Activated CD4-positive, alpha-beta T cell treated with anti-CD3 and anti-CD28 coated beads, Interleukin-2, amount 50 U/mL, for 48 hours (primary cell): ENCODE data around the gene NOLC1.

Experiments
- DNase-seq, 2 experiments: peaks; one replicate each; pipeline ENCODE4 v3.0.0-alpha.2; 2020

NOLC1 gene

DNA sequence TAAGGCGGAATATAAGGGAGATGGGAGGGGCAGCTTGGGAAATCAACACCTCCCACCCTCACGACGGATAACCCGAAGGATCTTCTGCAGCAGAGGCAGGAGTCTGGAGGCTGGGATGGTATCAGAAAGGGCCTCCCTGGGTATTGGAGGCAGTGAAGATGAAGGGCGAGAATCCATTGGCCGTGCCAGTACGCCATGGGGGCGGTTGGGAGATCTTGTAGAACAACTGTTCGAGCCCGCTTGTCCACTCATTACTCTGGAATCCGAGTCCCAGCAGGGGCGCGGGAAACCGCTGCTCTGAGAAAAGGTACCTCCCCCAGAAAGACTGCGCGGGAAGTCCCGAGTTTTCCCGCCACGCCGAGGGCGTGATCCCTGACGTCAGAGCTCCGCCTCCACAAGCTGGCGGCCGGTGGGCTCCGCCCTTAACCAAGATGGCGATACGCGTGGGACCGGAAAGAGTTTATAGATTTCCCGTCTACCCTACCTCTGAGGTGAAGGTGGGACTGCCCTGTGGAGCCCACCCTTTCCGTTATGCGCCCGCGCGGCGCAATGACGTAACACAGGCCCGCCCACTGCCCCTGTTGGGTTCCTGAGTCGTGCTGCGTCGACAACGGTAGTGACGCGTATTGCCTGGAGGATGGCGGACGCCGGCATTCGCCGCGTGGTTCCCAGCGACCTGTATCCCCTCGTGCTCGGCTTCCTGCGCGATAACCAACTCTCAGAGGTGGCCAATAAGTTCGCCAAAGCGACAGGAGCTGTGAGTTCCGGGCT is at the start of gene NOLC1:
TSS of gene NOLC1 (plus strand) at position 616 of the 771 bp plus-strand sequence. CDS start at position 638, 22 bp downstream.
- peak; percentile 100 for DNase-seq

DNA sequence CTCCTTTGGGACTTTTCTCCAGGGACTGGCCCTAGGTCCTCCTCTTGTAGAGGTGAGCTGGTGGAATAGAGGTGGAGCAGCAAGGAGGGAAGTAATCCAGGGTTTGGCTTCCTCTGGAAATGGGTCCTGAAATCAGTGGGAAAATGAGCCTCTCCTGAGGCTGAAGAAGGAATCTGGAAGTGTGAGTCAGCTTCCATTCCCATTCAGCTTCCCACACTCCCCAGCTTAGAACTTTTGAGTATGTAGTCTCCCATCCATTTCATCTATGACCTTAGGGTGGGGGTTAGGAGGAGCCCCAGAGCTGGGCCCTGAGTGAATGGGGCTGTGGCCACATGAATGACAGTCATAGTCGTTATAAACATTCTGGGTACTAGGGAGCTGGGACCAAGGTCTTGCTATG is 49.8 kb upstream of the NOLC1 start:
- DNase-seq, result no peak

DNA sequence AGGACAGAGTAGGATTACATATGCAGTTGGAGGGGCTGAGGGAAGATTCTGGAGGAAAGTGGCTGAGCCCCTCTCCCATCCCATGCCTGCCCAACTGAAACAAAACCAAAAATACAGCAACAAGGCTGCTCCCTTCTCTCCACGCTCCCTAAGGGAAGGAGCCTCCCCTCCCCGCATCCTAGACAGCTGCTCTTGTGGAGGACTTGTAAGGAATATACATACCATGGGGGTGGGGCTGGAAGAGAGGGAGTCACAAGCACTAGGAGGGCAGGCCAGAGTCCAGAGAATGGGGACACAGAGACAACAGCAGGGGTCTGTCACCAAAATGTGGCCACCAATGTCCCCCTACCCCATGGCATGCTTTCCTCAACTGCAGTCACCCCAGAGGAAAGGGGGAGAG is 45.2 kb upstream of the NOLC1 start:
- no peak for DNase-seq

- DNase-seq, result no peak
Measured at GRCh38 chr10:102109166-102110116, 42.7 kb upstream of the NOLC1 start.

- no peak for DNase-seq
Measured at GRCh38 chr10:102111276-102111675, 40.9 kb upstream of the NOLC1 start.

DNA sequence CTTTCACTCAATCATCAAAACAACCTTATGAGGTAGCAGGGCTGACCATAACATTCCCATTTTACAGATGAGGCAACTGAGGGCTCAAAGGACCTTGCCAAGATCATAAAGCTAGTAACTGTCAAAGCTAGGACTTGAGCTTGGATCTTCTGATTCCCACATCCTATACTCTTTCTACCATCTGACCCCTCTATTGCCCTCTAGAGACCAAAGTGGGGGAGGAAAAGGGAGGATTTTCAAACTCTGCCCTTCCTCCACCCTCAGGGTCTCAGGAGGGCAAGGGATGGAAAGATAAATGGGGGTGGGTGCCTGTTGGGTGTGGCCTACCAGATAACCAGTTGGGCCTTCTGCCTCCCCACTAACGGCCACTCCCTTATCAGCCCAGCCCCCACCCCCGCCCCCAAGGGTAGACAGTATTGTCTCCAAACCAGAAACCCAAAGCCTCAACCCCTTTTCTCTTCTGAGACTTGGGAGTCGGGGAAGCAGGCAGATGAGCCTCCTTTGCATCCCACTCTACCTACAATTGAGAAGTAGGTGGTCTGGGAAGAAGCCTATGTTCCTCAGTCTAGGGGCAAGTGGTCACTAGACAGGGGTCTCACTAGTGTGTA is 39.9 kb upstream of the NOLC1 start:
- no peak for DNase-seq

DNA sequence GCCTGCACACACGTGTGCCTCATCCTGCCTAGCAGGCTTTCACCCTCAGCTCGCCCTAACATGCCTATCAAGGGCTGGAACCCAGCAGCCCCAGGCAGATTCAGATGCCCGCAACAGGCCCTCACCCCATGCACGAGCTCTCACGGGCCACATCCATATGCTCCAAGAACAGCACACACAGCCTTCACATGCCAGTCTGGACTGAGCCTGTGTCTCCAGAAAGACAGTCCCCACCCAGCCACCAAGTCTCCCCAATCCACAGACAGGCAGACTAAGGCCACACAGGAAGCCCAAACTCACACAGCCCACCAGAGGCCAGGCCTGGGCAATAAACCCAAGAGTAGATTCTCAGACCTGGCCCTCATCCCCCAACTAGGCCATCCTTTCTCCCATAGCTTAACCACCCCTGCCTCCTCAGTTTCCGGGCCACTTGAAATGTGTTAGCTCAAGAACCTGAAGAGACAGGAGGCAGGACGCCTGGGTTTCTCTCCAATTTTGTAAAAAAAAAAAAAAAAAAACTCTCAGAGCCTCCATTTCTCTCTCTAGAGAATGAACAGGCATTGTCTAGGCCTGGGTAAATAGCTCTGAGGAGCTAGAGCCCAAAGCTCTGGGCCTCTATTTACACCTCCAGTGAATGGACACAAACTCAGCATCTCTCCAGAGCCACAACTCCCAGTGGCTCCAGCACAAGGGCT is 38.8 kb upstream of the NOLC1 start:
- DNase-seq, result peak; percentile 19 to 35

DNA sequence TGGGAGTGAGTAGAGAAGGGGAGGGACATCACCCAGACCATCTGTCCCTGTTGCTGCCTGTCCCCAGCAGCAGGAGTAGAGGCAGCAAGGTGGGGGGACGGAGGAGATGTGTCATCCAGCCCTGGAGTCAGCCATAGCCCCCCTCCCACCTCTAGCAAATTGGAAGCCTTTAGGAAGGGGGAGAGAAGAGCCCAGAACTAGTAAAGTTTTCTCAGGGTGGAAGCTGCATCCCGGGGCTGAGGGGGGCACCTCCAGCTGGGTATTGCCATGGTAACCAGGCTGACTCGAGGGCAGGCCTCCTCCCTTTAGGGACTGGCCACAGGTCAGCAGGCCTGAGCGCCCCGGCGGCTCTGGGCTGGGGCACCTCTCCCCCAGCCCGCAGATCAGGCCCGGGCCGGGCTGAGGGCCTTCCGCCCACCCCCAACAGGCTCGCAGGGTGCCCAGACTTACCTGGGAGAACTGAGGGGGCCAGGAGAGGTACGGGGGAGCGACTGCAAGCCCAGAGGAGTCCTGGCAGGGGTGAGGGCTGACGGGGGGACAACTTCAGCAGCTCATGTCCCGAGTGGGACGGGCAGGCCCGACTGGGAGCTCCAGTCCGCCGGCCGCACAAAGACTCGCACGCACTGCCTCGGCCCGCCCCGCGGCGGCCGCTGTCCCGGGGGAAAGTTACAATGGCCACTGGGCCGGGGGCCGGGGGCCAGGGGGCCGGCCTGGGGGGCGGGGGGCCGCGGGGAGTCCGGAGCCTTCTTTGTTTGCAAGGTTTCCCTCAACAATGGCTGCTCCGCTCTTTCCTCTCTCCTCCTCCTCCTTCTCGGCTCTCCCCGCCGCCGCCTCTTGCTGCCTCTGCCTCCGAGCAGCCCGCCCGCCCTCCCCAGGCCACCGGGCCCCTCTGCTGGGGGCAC is 38.0 kb upstream of the NOLC1 start:
- DNase-seq, result peak in 1 of 2 experiments; percentile 21

DNA sequence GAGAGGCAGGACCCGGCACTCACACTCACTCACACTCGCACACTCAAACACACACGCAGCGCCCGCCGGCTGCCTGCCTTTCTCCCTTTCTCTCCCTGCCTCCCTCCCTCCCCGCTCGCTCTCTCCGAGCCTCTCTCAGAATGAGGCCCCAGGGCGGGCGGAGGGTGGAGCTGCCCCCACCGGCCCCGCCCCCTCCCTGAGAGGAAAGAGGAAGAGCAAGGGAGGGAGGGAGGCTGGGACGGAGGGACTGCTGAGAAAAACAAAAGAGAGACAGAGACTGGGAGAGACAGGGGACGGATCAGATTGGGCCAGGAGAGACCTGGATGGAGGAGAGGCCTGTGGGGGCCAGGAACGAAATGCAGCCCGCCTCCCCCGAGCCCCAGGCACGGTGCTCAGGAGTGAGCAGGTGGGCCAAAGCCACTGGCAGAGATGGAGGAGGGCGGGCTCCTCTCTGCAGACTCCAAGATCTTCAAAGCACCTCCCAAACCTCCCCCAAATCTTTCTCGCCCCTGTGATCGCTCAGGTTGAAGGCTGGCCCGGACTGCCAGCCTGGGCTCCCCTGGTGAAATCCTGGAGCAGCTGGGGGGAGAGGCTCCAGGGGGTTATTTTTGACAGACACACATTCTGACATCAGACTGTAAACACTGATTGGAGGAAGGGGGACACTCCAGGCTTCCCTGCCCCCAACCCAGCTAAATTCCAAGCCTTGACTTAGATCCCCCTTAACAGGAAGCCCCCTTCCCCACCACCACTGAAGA is 37.1 kb upstream of the NOLC1 start:
- DNase-seq, result peak; percentile 91

DNA sequence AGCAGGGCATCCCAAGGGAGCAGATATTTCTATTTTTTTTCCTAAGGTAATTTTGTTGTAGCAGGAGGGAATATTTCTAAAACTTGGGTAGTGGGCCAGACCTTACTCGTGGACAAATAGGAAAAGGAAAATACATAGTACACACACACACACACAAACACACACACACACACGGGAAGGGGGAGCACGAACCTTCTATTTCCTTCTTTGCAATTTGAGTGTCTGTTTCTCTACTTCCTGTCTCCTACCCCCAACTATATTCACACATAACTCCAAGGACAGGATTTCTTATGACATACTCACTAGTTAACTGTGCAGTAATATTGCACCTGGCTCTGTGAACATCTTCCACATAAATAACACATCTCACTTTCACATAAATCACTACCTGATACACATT is 36.4 kb upstream of the NOLC1 start:
- no peak for DNase-seq

DNA sequence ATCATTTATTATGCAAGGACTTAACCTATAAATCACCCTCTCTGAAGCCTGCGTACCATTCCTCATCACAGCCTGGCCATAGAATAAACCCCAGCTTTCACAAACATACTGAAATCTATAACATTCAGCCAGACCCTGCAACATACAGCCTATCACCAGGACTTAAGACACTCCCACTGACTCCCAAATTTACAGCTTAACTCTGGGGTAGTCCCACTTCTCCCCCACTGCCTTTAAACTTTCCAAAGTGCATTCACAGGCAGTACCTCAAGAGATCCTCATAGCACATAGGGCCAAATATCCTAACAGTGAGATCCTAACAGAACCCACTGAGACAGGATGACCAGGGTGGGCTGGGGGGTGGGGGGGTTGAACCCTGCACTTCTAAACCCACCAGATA is 35.5 kb upstream of the NOLC1 start:
- DNase-seq, result no peak

GRCh38 chr10:102117391-102118159 is 34.6 kb upstream of the NOLC1 start:
- DNase-seq, result peak; percentile 73 to 78

DNA sequence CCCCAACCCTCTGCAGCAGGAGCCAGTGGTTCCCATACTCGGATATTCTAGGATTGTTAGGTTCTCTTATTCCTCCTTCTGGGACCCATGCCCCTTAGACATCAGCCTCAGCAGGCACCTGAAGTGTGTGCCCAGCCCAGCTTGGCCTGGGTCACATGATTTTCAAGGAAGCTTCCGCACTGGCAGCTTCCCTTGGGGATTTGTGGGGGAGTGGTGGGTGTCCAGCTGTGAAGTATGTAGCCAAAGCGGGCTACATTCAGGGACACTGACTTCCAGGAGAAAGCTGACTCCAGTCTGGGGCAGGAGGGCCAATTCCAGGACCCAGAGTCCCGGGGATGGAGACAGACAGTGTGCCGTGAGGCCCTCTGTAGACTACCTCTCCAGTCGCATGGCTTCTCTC is 33.3 kb upstream of the NOLC1 start:
- DNase-seq, result peak; percentile 26 to 42

DNA sequence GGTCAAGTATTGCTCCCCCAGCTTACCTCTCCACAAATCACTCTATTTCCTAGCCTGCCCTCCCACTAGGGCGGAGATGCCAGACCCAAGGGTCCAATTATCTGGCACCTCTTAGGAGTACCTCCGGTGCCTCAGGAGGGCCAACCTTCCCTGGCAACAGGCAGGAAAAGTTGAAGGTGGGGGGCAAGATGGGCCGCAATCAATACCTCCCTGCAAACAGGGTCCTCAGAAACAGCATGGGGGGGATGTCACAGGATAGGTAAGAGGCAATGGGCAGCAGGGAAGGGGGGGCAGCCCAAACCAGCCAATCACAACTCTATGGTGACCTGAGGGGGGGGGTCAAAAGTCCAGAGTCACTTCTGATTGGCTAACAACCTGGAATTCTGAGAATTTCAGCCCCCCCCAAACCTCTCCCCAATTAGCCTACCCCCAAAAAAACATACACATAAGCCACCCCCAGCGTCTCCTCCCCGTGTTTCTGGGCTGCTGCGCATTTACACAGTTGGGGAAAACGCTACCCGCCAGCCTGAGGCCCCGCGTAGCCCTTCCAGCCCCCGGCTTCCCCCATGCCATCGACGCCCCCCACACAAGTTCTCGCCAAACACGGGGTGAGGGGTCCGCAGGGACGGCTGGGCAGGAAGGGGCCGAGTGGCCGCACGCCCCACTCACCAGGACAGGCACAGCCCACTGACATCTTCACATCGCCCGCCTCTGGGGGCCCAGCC is 32.6 kb upstream of the NOLC1 start:
- peak; percentile 63 to 73 for DNase-seq

- DNase-seq, result peak; percentile 62 to 72
Measured at GRCh38 chr10:102120142-102120990, 31.8 kb upstream of the NOLC1 start, which contains the start of gene LDB1. Gene LDB1 (minus strand): TSS chr10:102120368. CDS start chr10:102120110, 258 bp downstream.

DNA sequence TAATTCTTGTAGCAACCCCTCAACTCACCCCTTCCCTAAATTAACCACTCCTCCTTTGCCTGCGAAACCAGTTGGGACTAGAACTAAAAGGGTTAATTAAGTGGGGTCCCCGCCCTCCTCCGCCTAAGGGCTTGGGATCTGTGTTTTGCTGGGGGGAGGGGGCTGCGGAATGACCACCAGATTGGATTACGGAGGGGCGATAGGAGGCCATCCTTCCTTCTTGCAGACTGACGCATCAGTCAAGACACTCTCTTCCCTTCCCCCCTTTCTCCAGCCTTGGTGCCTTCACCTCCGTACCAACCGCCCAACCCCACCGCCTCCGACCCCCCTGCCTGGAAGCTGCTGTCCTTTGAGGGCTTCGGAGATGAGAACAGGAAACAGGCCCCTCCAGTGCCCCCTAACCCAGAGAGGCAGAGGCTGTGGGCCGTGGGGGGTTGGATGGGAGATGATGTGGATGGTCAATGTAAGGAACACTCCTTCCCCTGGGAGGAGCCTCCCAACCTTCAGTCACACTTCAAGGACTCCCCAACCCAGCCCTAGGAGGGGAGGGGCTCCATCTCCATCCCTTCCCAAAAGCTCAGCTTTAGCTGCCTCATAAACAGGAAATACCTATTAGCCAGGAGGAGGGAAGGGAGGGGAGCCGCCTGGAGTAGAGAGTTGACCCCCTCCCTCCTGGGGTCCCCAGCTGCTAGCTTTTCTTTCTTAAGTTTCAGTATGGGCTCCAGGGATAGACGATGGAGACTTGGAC is 31.0 kb upstream of the NOLC1 start:
- peak; percentile 22 to 26 for DNase-seq

GRCh38 chr10:102121739-102122372 is 30.3 kb upstream of the NOLC1 start:
- no peak for DNase-seq
